GM08714 (cell line): ENCODE results near the gene FAM20A.
A peak's percentile ranks its signal among the peaks of the same experiment; 100 is the strongest.
"Not testable (repeated sequence)": the region's sequence is repeated elsewhere in the genome, so short reads cannot be mapped to it uniquely, and the experiment has no call there.

ENCODE experiments used
- H3K4me3 ChIP-seq: fragments of 200-500 bp; sonication (Bioruptor generic); 2 replicates; pipeline ENCODE4 v1.5.1; 2014; ENCODE audit warnings: mild to moderate bottlenecking, low read length, inconsistent platforms
- ZNF274 ChIP-seq: IDR thresholded peaks from 2 replicates; pipeline ENCODE4 v1.6.1; 2012; ENCODE audit warnings: mild to moderate bottlenecking, low read depth, low read length

Gene FAM20A

GRCh38 chr17:68519911-68520310, 81.3 kb downstream of the FAM20A start:
- H3K4me3 ChIP-seq = no peak overlapping the region
- no peak for TF ChIP-seq ZNF274

- H3K4me3 ChIP-seq = not testable (repeated sequence)
Observed at GRCh38 chr17:68519051-68519450, 82.1 kb downstream of the FAM20A start.

GRCh38 chr17:68518063-68518815, 82.9 kb downstream of the FAM20A start:
- no peak for TF ChIP-seq ZNF274

GRCh38 chr17:68517605-68518004, 83.6 kb downstream of the FAM20A start:
- not testable (repeated sequence) for H3K4me3 ChIP-seq

More at GRCh38 chr17:68518063-68518815, 82.9 kb downstream of the FAM20A start:
- H3K4me3 ChIP-seq = no peak overlapping the region

GRCh38 chr17:68516732-68517131, 84.4 kb downstream of the FAM20A start:
- no peak overlapping the region for H3K4me3 ChIP-seq
- no peak for TF ChIP-seq ZNF274

GRCh38 chr17:68514831-68515635, 86.1 kb downstream of the FAM20A start:
- H3K4me3 ChIP-seq = peak overlapping the region; percentile 30; the same call in 1 of the 2 replicates
- TF ChIP-seq ZNF274 = no peak

- no peak for TF ChIP-seq ZNF274
Observed at GRCh38 chr17:68513932-68514331, 87.2 kb downstream of the FAM20A start.

GRCh38 chr17:68512960-68513474, 88.2 kb downstream of the FAM20A start:
- H3K4me3 ChIP-seq = peak overlapping the region; percentile 79
- TF ChIP-seq ZNF274 = no peak

More at GRCh38 chr17:68513932-68514331, 87.2 kb downstream of the FAM20A start:
- H3K4me3 ChIP-seq = peak overlapping the region; percentile 79; the same call in 1 of the 2 replicates

- peak within 1 kb of the TSS; percentile 79 for H3K4me3 ChIP-seq
- no peak for TF ChIP-seq ZNF274
Observed at GRCh38 chr17:68512247-68512959, 88.8 kb downstream of the FAM20A start, which contains the start of gene PRKAR1A. Gene PRKAR1A (plus strand): TSS chr17:68512430. CDS start chr17:68515400, 2,970 bp downstream.

GRCh38 chr17:68511671-68512246, 89.4 kb downstream of the FAM20A start:
- peak overlapping the region; percentile 79 for H3K4me3 ChIP-seq
- TF ChIP-seq ZNF274 = no peak

- no peak for TF ChIP-seq ZNF274
- peak overlapping the region; percentile 79 for H3K4me3 ChIP-seq
Observed at GRCh38 chr17:68511254-68511670, 89.9 kb downstream of the FAM20A start.

- no peak for TF ChIP-seq ZNF274
- no peak overlapping the region for H3K4me3 ChIP-seq
Observed at GRCh38 chr17:68509141-68510057, 91.8 kb downstream of the FAM20A start.

GRCh38 chr17:68507576-68507975, 93.6 kb downstream of the FAM20A start:
- H3K4me3 ChIP-seq = no peak overlapping the region
- TF ChIP-seq ZNF274 = no peak
